Activated CD8-positive, alpha-beta T cell treated with anti-CD3 and anti-CD28 coated beads, Interleukin-2, amount 10 ng/mL, durations not matched to agents 7 days and 5 days (primary cell): Measurements from ENCODE around the gene C11orf21. TPM values are rescaled to one million over a fixed set of nuclear protein-coding genes. Genes with fewer than 3 reads are reported as not detected.

Source experiments
- ATAC-seq: fragments of 150-1000 bp; cut with Tn5 transposase; one replicate; pipeline ENCODE4 v1.10.0; 2021; ENCODE audit warnings: moderate library complexity
- CTCF ChIA-PET: fragments of 350-600 bp; sonication (Branson Sonifier 250); formaldehyde crosslinking; loops from one replicate; lab custom pipeline; 2021; ENCODE audit warnings: antibody characterized with exemption; lab: Charles Lee
- POLR2A ChIA-PET: fragments of 350-600 bp; sonication (Branson Sonifier 250); formaldehyde crosslinking; loops from one replicate; lab custom pipeline; 2021; ENCODE audit warnings: antibody characterized with exemption; lab: Charles Lee
- DNase-seq: peaks from one replicate; pipeline ENCODE4 v3.0.0-alpha.2; 2020
- H3K27ac Mint-ChIP-seq: one replicate; pipeline ENCODE4 v1.8.0; 2021; ENCODE audit warnings: mild to moderate bottlenecking, mixed read lengths
- H3K27me3 Mint-ChIP-seq: one replicate; pipeline ENCODE4 v1.8.0; 2021; ENCODE audit warnings: low read depth, mixed read lengths
- H3K36me3 Mint-ChIP-seq: one replicate; pipeline ENCODE4 v1.8.0; 2021; ENCODE audit warnings: low read depth, mixed read lengths
- H3K4me1 Mint-ChIP-seq: one replicate; pipeline ENCODE4 v1.8.0; 2021; ENCODE audit warnings: low read depth, mixed read lengths
- H3K4me3 Mint-ChIP-seq: one replicate; pipeline ENCODE4 v1.8.0; 2021; ENCODE audit warnings: mild to moderate bottlenecking, mixed read lengths
- H3K9me3 Mint-ChIP-seq: one replicate; pipeline ENCODE4 v1.8.0; 2022; ENCODE audit warnings: mixed read lengths; ENCODE audit not compliant: insufficient read depth
- total RNA-seq, 2 experiments: library from RNA; stranded (reverse); gene quantifications; one replicate each; pipeline ENCODE4 v1.2.3, GENCODE V29; 2021

C11orf21 gene
- total RNA-seq, 2 experiments from 2014 or later, result 37.1 to 43.2 TPM

GRCh38 chr11:2314136-2314524 lies 12.4 kb upstream of the C11orf21 start:
- ChIA-PET CTCF (interaction anchor here (1.7 kb wide), 1 partner anchor 9 kb away, joined by 5 read pairs; no protein-coding TSS in a partner anchor), POLR2A (no interaction called here)
- H3K36me3 Mint-ChIP-seq, result no peaks in the 10 kb centered on the region
- H3K27me3 Mint-ChIP-seq, result no peaks in the 10 kb centered on the region
- no peaks in the 10 kb centered on the region for H3K4me1 Mint-ChIP-seq
- no peaks in the 10 kb centered on the region for H3K9me3 Mint-ChIP-seq
- H3K27ac Mint-ChIP-seq, result no peak overlapping the region
- no peak overlapping the region for H3K4me3 Mint-ChIP-seq
- DNase-seq (no peak), ATAC-seq (no peak)

DNA sequence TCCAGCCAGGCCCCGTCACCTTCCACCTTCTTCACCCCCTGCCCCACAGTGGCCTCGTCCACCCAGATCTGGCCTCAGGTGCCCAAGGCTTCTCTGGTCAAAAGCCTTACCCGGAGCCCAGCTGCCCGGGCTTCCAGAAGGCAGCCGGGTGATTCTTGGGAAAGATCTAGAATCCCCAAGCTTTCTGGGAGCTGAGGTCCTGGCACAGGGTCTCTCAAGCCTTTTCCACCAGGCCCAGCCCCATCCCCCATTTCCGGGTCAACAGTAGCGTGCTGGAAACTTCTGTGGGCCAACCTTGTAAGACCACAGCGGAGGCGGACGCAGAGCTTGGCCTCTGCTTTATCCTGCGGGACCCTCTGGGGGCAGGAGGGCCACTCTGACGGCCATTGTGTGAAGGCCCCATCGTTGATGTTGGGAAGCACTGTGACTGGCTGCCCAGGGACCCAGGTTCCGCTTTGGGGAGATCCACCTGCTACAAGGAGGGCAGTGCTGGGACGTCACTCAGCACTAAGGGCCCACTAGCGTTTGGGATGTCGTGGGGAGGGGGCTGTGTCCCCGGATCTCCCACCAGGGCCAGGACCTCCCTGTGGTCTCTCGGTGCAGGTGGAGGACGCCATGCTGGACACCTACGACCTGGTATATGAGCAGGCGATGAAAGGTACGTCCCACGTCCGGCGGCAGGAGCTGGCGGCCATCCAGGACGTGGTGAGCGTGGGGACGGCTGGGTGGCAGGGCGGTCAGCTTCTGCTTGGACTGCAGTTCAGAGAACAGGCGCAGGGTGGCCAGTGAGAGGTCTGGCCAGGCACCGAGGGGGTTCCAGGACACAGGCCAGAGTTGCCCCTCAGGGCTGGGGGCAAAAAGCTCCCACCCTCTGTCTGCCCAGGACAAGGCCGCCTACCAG lies 11.6 kb upstream of the C11orf21 start:
- H3K9me3 Mint-ChIP-seq, result no peaks in the 10 kb centered on the region
- H3K4me3 Mint-ChIP-seq, result no peak overlapping the region
- ChIA-PET POLR2A (interaction anchor here (1.0 kb wide), 1 partner anchor 11 kb away, joined by 6 read pairs; the partner anchor contains the start of genes C11orf21 and TSPAN32), CTCF (interaction anchor here (1.7 kb wide), 1 partner anchor 8 kb away, joined by 5 read pairs; no protein-coding TSS in a partner anchor)
- no peak overlapping the region for H3K27ac Mint-ChIP-seq
- H3K27me3 Mint-ChIP-seq, result no peaks in the 10 kb centered on the region
- no peak for ATAC-seq
- no peaks in the 10 kb centered on the region for H3K4me1 Mint-ChIP-seq
- no peak for DNase-seq
- H3K36me3 Mint-ChIP-seq, result no peaks in the 10 kb centered on the region

- ATAC-seq (no peak), DNase-seq (no peak)
- ChIA-PET CTCF (interaction anchor here (1.0 to 1.4 kb wide), 2 partner anchors 88 to 108 kb away, joined by 3 to 4 read pairs; partner anchors contain the start of gene TSSC4), POLR2A (interaction anchor here (1.0 kb wide), 1 partner anchor 10 kb away, joined by 6 read pairs; the partner anchor contains the start of genes C11orf21 and TSPAN32)
- Mint-ChIP-seq H3K36me3 (no peaks in the 10 kb centered on the region), H3K27ac (no peak overlapping the region), H3K9me3 (no peaks in the 10 kb centered on the region), H3K27me3 (no peaks in the 10 kb centered on the region), H3K4me1 (no peaks in the 10 kb centered on the region), H3K4me3 (no peak overlapping the region)
These were observed 10.7 kb upstream of the C11orf21 start for GRCh38 chr11:2312232-2313042.

DNA sequence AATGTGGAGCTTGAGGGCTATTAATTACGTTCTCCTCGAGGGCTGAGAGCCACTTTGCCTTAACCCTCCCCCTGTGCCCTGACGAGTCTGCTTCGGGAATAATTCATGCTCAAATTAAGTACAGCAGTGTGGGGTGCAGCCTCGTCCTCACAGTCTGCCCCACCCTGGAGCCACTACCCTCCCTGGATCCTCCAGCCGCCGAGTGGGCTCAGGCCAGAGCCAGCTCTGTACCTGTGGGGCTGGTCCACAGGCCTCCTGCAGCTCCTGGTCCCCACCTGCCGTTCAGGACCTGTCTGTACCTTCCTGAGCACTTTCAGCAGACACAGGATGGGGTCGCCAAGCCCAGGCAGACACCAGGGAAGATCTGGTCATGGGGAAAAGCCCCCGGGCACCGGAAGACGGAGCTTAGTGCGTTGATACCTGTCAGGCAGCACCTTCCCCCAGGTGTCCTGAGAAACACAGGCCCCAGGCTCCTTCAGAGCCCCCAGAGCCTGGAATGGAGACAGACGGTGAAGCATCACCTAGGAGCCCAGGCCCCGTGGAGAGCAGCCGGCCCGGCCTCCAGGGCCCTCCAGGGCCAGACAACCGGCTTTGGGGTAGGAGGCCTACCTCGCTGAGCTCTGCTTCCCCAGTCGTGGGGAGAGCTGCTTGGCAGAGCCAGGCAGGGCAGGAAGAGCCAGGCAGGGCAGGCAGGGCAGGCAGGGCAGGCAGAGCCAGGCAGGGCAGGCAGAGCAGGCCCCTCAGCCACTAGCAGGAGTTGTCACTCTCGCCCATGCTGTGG lies 9.8 kb upstream of the C11orf21 start:
- Mint-ChIP-seq H3K9me3 (no peaks in the 10 kb centered on the region), H3K4me1 (peaks cover 3% of the 10 kb centered on the region), H3K36me3 (no peaks in the 10 kb centered on the region), H3K27me3 (no peaks in the 10 kb centered on the region), H3K4me3 (no peak overlapping the region), H3K27ac (no peak overlapping the region)
- ATAC-seq (no peak), DNase-seq (no peak)
- ChIA-PET CTCF (interaction anchor here (1.0 to 1.4 kb wide), 3 partner anchors 12 to 109 kb away, joined by 3 to 4 read pairs (median 3); partner anchors contain the start of gene TSSC4), POLR2A (no interaction called here)

DNA sequence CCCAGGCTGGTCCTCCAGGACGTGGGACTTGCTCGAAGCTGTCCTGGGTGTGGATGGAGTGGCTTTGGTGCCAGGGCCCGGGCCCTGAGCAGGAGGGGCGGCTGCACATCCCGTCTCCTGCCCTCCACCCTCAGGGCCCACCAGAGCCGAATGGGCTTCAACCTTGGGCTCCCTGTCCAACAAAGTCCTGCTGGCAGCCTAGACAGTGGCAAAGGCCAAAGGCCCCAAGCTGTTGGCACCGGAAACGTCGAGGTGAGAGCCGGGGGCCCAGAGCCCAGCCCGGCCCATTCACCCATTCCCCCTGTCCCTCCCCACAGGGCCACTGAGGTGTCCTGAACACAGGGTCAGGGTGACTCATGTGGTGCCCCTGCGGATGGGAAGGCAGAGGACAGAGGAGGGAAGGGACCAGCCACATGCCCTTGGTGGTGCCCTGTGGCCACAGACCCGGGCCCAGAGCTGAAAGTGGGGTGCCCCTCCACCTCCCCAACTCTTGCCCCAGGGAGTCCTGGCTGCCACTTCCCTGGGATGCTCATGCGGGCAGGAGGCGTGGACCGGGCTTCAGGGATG lies 9.2 kb upstream of the C11orf21 start:
- peaks cover 2% of the 10 kb centered on the region for H3K36me3 Mint-ChIP-seq
- H3K4me3 Mint-ChIP-seq, result no peak overlapping the region
- ATAC-seq (no peak), DNase-seq (no peak)
- no peak overlapping the region for H3K27ac Mint-ChIP-seq
- no peaks in the 10 kb centered on the region for H3K9me3 Mint-ChIP-seq
- H3K27me3 Mint-ChIP-seq, result no peaks in the 10 kb centered on the region
- H3K4me1 Mint-ChIP-seq, result peaks cover 10% of the 10 kb centered on the region
- POLR2A ChIA-PET, result no interaction called here
- CTCF ChIA-PET, result interaction anchor here (1.0 to 12.4 kb wide), 4 partner anchors 12 to 110 kb away, joined by 3 to 351 read pairs (median 4); partner anchors contain the start of gene TSSC4

- Mint-ChIP-seq H3K27me3 (no peaks in the 10 kb centered on the region), H3K9me3 (no peaks in the 10 kb centered on the region), H3K4me1 (peaks cover 16% of the 10 kb centered on the region), H3K27ac (no peak overlapping the region), H3K36me3 (peaks cover 2% of the 10 kb centered on the region), H3K4me3 (no peak overlapping the region)
- peak; percentile 18 for DNase-seq
- CTCF ChIA-PET, result interaction anchor here (12.4 kb wide), 1 partner anchor 110 kb away, joined by 351 read pairs; no protein-coding TSS in a partner anchor
- ATAC-seq, result no peak
- POLR2A ChIA-PET, result interaction anchor here (0.7 kb wide), 1 partner anchor 68 kb away, joined by 5 read pairs; no protein-coding TSS in a partner anchor
These were observed 8.5 kb upstream of the C11orf21 start for GRCh38 chr11:2310073-2310785.

- Mint-ChIP-seq H3K27ac (no peak overlapping the region), H3K4me3 (no peak overlapping the region), H3K36me3 (peaks cover 7% of the 10 kb centered on the region), H3K27me3 (no peaks in the 10 kb centered on the region), H3K9me3 (no peaks in the 10 kb centered on the region), H3K4me1 (peaks cover 23% of the 10 kb centered on the region)
- ChIA-PET POLR2A (interaction anchor here (0.6 to 0.9 kb wide), 3 partner anchors 9 to 69 kb away, joined by 3 to 5 read pairs (median 4); no protein-coding TSS in a partner anchor), CTCF (interaction anchor here (12.4 kb wide), 1 partner anchor 111 kb away, joined by 351 read pairs; no protein-coding TSS in a partner anchor)
- ATAC-seq (no peak), DNase-seq (no peak)
These were observed 7.7 kb upstream of the C11orf21 start for GRCh38 chr11:2309251-2310072.

DNA sequence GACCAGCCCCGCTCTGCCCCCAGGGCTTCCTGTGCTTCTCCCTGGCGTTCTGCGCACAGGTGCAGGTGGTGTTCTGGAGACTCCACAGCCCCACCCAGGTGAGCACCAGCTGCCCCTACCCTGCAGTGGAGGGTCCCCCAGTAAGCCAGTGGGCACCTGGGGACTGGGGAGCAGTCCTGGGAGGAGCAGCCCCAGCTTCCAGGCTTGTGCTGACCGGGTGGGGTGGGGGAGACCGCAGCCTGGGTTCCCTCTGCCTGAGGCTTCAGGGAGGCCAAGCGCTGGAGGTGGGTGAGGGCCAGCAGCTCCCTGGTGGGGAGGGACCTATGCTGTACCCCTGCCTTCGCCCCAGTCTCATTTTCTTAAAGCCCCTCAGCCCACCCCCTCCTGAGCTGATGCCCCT lies 7.0 kb upstream of the C11orf21 start:
- peaks cover 7% of the 10 kb centered on the region for H3K36me3 Mint-ChIP-seq
- CTCF ChIA-PET, result interaction anchor here (12.4 kb wide), 1 partner anchor 112 kb away, joined by 351 read pairs; no protein-coding TSS in a partner anchor

DNA sequence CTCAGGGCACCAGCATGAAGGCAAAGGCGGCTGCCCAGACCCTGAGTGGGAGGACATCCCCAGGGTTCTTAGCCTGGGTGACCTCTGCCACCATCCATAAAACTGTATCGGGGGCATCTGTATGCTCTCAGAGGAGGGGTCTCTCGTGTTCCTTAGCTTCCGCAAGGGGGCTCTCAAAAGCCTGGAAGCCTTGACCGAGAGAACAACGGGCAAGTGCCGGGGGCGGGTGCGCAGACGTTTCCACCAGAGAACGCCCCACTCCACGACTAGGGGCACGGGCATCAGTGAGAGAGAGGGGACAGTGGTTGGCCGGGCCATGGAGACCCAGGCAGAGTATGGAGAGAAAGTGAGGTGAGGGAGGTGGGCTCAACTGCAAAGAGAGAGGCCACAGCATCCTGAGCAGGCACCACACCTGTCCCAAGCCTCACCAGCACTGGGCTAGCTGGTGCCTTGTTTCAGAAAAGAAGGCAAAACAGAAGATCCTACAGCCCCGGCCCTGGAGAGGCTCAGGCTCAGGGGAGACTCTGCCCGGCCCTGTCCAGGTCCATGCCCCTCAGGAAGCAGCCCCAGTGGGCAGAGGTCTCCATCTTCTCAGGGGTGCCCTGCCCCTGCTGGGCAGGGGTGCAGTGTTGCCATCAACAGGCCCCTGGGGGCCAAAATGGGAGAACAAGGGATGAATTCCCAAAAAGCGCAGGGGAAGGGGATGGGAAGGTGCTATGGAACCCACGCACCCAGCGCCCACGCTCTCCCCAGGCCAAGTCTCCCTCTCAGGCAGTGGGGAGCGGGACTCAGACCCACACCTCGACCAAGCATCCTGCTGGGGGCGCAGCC lies 6.0 kb upstream of the C11orf21 start:
- H3K27ac Mint-ChIP-seq, result peak overlapping the region; percentile 61
- ChIA-PET CTCF (interaction anchor here (3.2 to 12.4 kb wide), 4 partner anchors 80 to 224 kb away, joined by 27 to 351 read pairs (median 54); partner anchors contain the start of gene TSSC4), POLR2A (no interaction called here)
- ATAC-seq (no peak), DNase-seq (no peak)
- H3K9me3 Mint-ChIP-seq, result no peaks in the 10 kb centered on the region
- H3K4me1 Mint-ChIP-seq, result peaks cover 39% of the 10 kb centered on the region
- H3K27me3 Mint-ChIP-seq, result no peaks in the 10 kb centered on the region
- no peak overlapping the region for H3K4me3 Mint-ChIP-seq
- H3K36me3 Mint-ChIP-seq, result peaks cover 7% of the 10 kb centered on the region

More for the DNA sequence above, 7.0 kb upstream of the C11orf21 start:
- POLR2A ChIA-PET, result interaction anchor here (0.6 to 0.9 kb wide), 2 partner anchors 9 to 68 kb away, joined by 3 to 4 read pairs; no protein-coding TSS in a partner anchor
- Mint-ChIP-seq H3K9me3 (no peaks in the 10 kb centered on the region), H3K4me3 (no peak overlapping the region), H3K27ac (no peak overlapping the region), H3K27me3 (no peaks in the 10 kb centered on the region), H3K4me1 (peaks cover 30% of the 10 kb centered on the region)
- ATAC-seq, result no peak
- DNase-seq, result no peak
